Measurements from ENCODE around the gene TOMT.
A peak's percentile ranks its signal among the peaks of the same experiment; 100 is the strongest.

TOMT gene

GRCh38 chr11:72112978-72113808 is 7.5 kb downstream of the TOMT start:
- Mint-ChIP-seq H3K4me1 (peaks cover 15% of the 10 kb centered on the region), H3K4me3 (peak overlapping the region; percentile 89 to 90 (median 89)), H3K9me3 (no peaks in the 10 kb centered on the region), H3K27ac (peak overlapping the region; percentile 99 to 100 (median 100)), H3K36me3 (ENCODE audit: low read depth) (peaks cover 3% of the 10 kb centered on the region), H3K27me3 (ENCODE audit: low read depth) (peaks cover 5% of the 10 kb centered on the region)
- no peak for TF ChIP-seq CTCF (IDR thresholded peaks at IDR 0.05; ENCODE audit: unreplicated experiment in 3 of 3)

GRCh38 chr11:72114570-72114969 is 8.8 kb downstream of the TOMT start:
- no peak for TF ChIP-seq CTCF (IDR thresholded peaks at IDR 0.05; ENCODE audit: unreplicated experiment in 3 of 3)
- H3K27ac Mint-ChIP-seq, result peak overlapping the region in 1 of 3 experiments; percentile 100
- H3K27me3 Mint-ChIP-seq (ENCODE audit: low read depth), result peaks cover 5% of the 10 kb centered on the region
- H3K36me3 Mint-ChIP-seq (ENCODE audit: low read depth), result peaks cover 3% of the 10 kb centered on the region
- no peaks in the 10 kb centered on the region for H3K9me3 Mint-ChIP-seq
- no peak overlapping the region for H3K4me3 Mint-ChIP-seq
- H3K4me1 Mint-ChIP-seq, result peaks cover 24% of the 10 kb centered on the region

- H3K9me3 Mint-ChIP-seq, result no peaks in the 10 kb centered on the region
- no peak for TF ChIP-seq CTCF (IDR thresholded peaks at IDR 0.05; ENCODE audit: unreplicated experiment in 3 of 3)
- H3K4me1 Mint-ChIP-seq, result peaks cover 24% of the 10 kb centered on the region
- peaks cover 5% of the 10 kb centered on the region for H3K27me3 Mint-ChIP-seq (ENCODE audit: low read depth)
- no peaks in the 10 kb centered on the region for H3K36me3 Mint-ChIP-seq (ENCODE audit: low read depth)
- no peak overlapping the region for H3K4me3 Mint-ChIP-seq
- peak overlapping the region in 2 of 3 experiments; percentile 26 to 35 for H3K27ac Mint-ChIP-seq
Observed at GRCh38 chr11:72116019-72116755, 10.5 kb downstream of the TOMT start.

- H3K36me3 Mint-ChIP-seq (ENCODE audit: low read depth), result no peaks in the 10 kb centered on the region
- H3K27me3 Mint-ChIP-seq (ENCODE audit: low read depth), result peaks cover 5% of the 10 kb centered on the region
- TF ChIP-seq CTCF (IDR thresholded peaks at IDR 0.05; ENCODE audit: unreplicated experiment in 3 of 3), result no peak
- H3K4me1 Mint-ChIP-seq, result peaks cover 9% of the 10 kb centered on the region
- no peaks in the 10 kb centered on the region for H3K9me3 Mint-ChIP-seq
- no peak overlapping the region for H3K4me3 Mint-ChIP-seq
- H3K27ac Mint-ChIP-seq, result peak overlapping the region; percentile 67 to 81 (median 81)
Observed at GRCh38 chr11:72119198-72119597, 13.5 kb downstream of the TOMT start.

GRCh38 chr11:72120930-72121329 is 15.2 kb downstream of the TOMT start:
- Mint-ChIP-seq H3K27ac (peak overlapping the region in 1 of 3 experiments; percentile 73), H3K27me3 (ENCODE audit: low read depth) (peaks cover 5% of the 10 kb centered on the region), H3K36me3 (ENCODE audit: low read depth) (no peaks in the 10 kb centered on the region), H3K9me3 (peaks cover 6% of the 10 kb centered on the region), H3K4me3 (no peak overlapping the region), H3K4me1 (peaks cover 9% of the 10 kb centered on the region)
- TF ChIP-seq CTCF (IDR thresholded peaks at IDR 0.05; ENCODE audit: unreplicated experiment in 3 of 3), result no peak
